HG02943 (cell line): ENCODE data around the gene CENPC.

Experiments used
- ATAC-seq: cut with Tn5 transposase; IDR thresholded peaks from one replicate; pipeline ENCODE4 v1.9.1; 2021; ENCODE audit warnings: mild to moderate bottlenecking, low read depth, moderate library complexity; ENCODE audit not compliant: unreplicated experiment

Gene CENPC

DNA sequence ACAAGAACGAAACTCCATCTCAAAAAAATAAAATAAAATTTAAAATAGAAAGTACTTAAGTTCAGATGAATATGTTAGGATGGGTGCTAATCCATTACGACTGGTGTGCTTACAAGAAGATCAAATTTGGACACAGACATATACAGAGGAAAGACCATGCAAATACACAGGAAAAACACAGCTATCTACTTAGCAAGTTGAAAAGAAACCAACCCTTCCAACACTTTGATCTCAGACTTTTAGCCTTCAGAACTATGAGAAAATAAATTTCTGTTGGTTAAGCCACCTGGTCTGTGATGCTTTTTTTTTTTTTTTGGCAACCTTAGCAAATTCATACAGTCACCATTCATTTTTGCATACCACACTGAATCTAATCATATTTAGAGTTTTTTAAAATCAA lies 116.5 kb downstream of the CENPC start:
- no peak for ATAC-seq
